Measurements from ENCODE around the gene RAPGEF5.
"Not testable (repeated sequence)": the region's sequence is repeated elsewhere in the genome, so short reads cannot be mapped to it uniquely, and the experiment has no call there.

The RAPGEF5 gene

GRCh38 chr7:22108151-22108845 is 248.7 kb downstream of the RAPGEF5 start:
- H3K9me3 ChIP-seq (ENCODE audit: severe bottlenecking), result no peaks in the 10 kb centered on the region
- no peaks in the 10 kb centered on the region for H3K36me3 ChIP-seq
- TF ChIP-seq CTCF (IDR thresholded peaks at IDR 0.05; ENCODE audit: low read depth, low read length), result no peak
- no peak overlapping the region for H3K4me3 ChIP-seq (ENCODE audit: low read depth, low read length)
- no peak overlapping the region for H3K27ac ChIP-seq
- H3K27me3 ChIP-seq (ENCODE audit: insufficient read depth, low read depth, severe bottlenecking), result no peaks in the 10 kb centered on the region
- DNase-seq, result no peak

GRCh38 chr7:22105550-22105949 is 251.4 kb downstream of the RAPGEF5 start:
- Histone ChIP-seq H3K4me3 (ENCODE audit: low read depth, low read length) (no peak overlapping the region), H3K27me3 (ENCODE audit: insufficient read depth, low read depth, severe bottlenecking) (no peaks in the 10 kb centered on the region), H3K27ac (no peak overlapping the region), H3K9me3 (ENCODE audit: severe bottlenecking) (no peaks in the 10 kb centered on the region), H3K36me3 (no peaks in the 10 kb centered on the region)
- DNase-seq, result no peak
- TF ChIP-seq CTCF (IDR thresholded peaks at IDR 0.05; ENCODE audit: low read depth, low read length), result no peak

- no peaks in the 10 kb centered on the region for H3K27me3 ChIP-seq (ENCODE audit: insufficient read depth, low read depth, severe bottlenecking)
- peak; percentile 56 for TF ChIP-seq CTCF (IDR thresholded peaks at IDR 0.05; ENCODE audit: low read depth, low read length)
- no peak overlapping the region for H3K27ac ChIP-seq
- no peak overlapping the region for H3K4me3 ChIP-seq (ENCODE audit: low read depth, low read length)
- H3K9me3 ChIP-seq (ENCODE audit: severe bottlenecking), result no peaks in the 10 kb centered on the region
- no peak for DNase-seq
- H3K36me3 ChIP-seq, result no peaks in the 10 kb centered on the region
Observed at GRCh38 chr7:22094413-22095342, 262.3 kb downstream of the RAPGEF5 start.

- Histone ChIP-seq H3K4me3 (ENCODE audit: low read depth, low read length) (no peak overlapping the region), H3K27me3 (ENCODE audit: insufficient read depth, low read depth, severe bottlenecking) (no peaks in the 10 kb centered on the region), H3K27ac (no peak overlapping the region), H3K9me3 (ENCODE audit: severe bottlenecking) (no peaks in the 10 kb centered on the region), H3K36me3 (no peaks in the 10 kb centered on the region)
- TF ChIP-seq CTCF (IDR thresholded peaks at IDR 0.05; ENCODE audit: low read depth, low read length), result no peak
- no peak for DNase-seq
Observed at GRCh38 chr7:22093936-22094335, 263.0 kb downstream of the RAPGEF5 start.

- H3K9me3 ChIP-seq (ENCODE audit: severe bottlenecking), result no peaks in the 10 kb centered on the region
- no peak overlapping the region for H3K4me3 ChIP-seq (ENCODE audit: low read depth, low read length)
- H3K27ac ChIP-seq, result no peak overlapping the region
- no peak for DNase-seq
- TF ChIP-seq CTCF (IDR thresholded peaks at IDR 0.05; ENCODE audit: low read depth, low read length), result no peak
- no peaks in the 10 kb centered on the region for H3K36me3 ChIP-seq
- H3K27me3 ChIP-seq (ENCODE audit: insufficient read depth, low read depth, severe bottlenecking), result no peaks in the 10 kb centered on the region
Observed at GRCh38 chr7:22093001-22093400, 264.0 kb downstream of the RAPGEF5 start.

- not testable (repeated sequence) for H3K9me3 ChIP-seq (ENCODE audit: severe bottlenecking); H3K36me3 ChIP-seq; H3K27ac ChIP-seq; DNase-seq; H3K4me3 ChIP-seq (ENCODE audit: low read depth, low read length); H3K27me3 ChIP-seq (ENCODE audit: insufficient read depth, low read depth, severe bottlenecking)
Observed at GRCh38 chr7:22090958-22091525, 265.9 kb downstream of the RAPGEF5 start.

All from WERI-Rb-1 (cell line).